HG03565 (cell line): ENCODE data around the gene ZMYM4.

ENCODE experiments used
- ATAC-seq: cut with Tn5 transposase; IDR thresholded peaks from one replicate; pipeline ENCODE4 v1.9.1; 2021; ENCODE audit warnings: mild to moderate bottlenecking, moderate library complexity; ENCODE audit not compliant: unreplicated experiment

Gene ZMYM4

DNA sequence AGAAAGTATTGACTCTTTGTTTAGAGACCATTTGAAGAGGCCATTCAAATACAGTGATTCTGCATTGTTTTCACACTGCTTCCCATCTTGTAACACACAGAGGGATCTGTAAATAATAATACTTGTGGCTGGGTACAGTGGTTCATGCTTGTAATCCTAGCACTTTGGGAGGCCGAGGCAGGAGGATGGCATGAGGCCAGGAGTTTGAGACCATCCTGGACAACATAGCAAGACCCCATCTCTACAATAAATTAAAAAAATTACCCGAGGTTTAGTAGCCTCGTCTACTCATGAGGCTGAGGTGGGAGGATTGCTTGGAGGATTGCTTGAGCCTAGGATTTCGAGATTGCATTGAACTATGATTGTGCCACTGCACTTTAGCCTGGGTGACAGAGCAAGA is 5.7 kb downstream of the ZMYM4 start:
- ATAC-seq = no peak

DNA sequence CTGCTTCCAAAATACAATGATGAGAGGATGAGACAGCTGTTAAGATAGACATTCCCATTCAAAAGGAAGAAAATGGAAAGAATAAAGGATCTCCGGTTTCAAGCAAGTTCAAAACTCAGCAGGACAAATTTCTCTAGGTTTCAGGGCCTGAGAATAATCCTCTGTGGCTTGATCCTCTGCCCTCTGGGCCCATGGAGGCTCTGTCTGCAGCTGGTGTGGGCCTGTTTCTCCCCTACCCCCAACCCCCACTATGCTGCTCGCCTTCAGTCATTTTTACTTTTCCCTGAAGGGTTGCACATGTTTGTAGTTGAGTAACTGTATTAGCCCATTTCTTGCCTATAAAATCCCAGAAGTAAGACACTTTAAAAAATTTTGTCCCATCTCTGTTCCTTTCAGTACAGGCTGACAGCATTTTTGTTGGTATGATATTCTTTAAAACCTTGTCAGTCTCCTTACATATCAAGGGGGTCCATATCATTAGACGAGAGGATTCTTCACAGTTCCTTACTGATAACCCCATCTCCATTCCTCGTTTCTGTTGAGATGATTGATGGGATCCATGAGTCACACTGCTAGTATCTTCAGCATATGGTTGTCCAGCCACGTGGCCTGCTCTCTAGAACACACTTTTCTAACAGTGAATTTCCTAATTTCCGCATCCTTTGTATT is 10.5 kb downstream of the ZMYM4 start:
- no peak for ATAC-seq

DNA sequence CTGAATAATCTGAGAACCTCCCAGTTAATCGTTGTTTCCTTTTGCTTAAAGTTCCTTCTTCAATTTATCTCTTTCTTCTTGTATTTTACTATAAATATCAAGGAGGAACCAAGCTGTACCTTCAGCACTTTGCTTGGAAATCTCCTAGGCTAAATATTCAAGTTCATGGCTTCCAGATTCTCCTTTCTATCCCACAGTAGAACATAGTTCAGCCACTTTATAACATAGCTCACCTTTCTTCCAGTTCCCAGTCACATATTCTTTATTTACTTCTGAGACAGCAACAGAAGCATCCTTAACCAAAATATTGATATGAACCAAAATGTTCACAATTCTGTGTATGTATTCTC is 11.0 kb downstream of the ZMYM4 start:
- no peak for ATAC-seq

DNA sequence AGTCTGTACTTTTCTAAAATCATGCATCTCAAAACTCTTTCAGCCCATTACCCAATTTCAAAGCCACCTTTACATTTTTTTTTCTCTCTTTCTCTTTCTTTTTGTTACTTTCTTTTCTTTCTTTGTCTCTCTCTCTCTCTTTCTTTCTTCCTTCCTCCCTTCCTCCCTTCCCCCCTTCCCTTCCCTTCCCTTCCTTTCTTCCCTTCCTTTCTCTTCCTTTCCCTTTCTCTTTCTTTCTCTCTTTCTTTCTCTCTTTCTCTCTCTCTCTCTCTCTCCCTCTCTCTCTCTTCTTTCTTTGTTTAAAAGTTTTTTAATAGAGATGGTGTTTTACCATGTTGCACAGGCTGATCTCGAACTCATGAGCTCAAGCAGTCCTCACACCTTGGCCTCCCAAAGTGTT is 11.5 kb downstream of the ZMYM4 start:
- no peak for ATAC-seq

DNA sequence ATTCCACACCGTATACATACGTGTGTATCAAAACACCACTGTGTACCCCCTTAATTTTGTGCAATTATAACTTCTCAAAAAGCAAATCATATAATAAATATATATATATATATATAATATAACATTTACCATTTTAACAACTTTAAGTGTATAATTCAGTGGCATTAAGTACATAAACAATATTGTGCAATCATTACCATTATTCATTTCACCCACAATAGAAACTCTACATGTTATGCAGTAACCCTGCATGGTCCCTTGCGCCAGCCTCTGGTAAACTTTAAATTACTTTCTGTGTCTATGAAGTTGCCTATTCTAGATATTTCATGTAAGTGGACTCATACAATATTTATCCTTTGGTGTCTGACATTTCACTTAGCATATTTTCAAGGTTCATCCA is 13.1 kb downstream of the ZMYM4 start:
- no peak for ATAC-seq

DNA sequence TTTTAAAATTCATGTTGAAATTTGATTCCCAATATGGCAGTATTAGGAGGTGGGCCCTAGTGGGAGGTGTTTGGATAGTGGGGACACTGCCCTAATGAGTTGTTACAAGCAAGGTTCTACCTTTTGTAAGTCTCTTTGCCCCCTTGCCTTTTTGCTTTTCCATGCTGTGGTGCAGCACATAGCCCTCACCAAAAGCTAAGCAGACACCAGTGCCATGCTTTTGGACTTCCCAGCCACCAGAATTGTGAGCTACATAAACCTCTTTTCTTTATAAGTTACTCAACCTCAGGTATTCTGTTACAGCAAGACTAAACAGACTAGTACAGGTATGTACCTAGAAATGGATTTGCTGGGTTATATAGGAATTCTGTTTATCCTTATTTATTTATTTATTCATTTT is 13.7 kb downstream of the ZMYM4 start:
- no peak for ATAC-seq

DNA sequence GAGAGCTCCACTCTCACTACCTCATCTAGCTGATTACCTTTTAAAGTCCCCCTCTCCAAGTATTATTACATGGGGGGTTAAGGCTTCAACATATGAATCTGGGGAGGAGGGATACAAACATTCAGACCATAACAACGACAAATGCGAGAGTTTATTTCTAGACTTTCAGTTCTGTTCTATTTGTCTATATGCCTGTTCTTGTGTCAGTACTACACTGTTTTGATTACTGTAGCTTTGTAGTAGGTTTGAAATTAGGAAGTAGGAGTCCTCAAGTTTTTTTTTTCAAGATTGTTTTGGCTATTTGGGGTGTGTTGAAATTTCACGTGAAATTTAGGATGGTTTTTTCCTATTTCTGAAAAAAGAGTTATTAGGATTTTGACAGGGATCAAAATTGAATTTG is 16.3 kb downstream of the ZMYM4 start:
- ATAC-seq = no peak

DNA sequence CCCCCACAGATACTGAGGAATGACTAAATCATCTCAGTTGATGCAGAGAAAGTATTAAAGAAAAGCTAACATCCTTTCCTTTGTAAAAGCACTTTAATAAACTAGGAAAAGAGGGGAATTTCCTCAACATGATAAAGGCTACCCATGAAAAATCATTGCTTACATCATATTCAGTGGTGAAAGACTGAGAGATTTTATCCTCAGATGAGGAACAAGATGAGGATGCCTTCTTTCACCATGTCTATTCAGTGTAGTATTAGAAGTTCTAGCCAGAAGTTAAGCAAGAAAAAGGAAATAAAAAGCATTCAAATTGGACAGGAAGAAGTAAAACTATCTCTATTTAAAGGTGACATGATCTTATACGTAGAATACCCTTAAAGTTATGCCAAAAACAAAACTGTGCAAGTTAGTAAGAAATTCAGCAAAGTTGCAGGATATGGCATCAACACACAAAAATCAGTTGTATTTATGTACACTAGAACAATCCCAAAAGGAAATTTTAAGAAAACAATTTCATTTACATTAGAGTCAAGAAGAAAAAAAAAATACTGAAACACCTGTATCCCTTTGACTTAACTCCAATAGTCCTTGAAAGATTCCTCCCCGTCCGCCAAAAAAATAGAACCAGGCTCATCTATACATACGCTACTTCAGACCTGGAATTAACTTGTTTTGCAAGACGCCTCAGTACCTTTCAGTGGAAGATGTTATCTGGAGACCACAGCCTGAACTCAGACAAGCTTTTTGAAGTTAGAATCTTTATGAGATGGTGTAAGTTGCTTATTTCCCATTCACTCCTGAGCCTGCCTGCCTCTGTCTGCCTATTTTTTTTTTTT is 17.5 kb downstream of the ZMYM4 start:
- ATAC-seq = no peak

DNA sequence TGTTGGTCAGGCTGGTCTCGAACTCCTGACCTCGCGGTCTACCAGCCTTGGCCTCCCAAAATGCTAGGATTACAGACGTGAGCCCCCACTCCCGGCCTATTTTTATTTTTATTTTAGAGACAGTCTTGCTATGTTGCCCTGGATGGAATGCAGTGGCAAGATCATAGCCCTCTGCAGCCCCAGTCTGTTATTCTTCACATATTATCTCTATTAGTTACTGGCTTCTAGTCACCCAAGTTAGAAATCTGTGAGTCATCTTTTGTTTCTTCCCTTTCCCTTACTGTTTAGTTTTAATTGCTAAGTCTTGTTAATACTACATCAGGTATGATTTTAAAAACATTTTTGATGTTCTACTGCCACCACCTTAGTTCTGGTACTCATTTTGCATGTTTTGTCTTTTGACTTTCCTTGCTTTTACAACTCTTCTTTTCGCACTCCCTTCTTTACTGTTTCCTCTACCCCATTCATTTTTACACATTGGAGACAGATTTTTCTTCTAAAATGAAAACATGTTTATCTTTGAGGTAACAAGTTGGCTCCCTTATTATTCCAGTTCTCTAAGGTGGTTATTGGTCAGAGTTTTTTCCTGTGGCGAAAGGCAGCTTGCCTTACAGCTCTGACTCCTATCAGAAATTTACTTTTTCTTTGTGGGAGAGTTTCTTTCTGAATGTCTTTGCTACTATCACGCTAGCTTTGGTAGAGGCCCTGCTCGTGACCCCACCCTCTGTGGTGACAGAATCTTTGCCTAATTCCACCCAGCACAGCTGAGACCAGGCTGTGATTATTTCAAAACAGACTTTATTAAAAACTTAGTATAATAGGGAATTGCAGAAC is 19.5 kb downstream of the ZMYM4 start:
- no peak for ATAC-seq

DNA sequence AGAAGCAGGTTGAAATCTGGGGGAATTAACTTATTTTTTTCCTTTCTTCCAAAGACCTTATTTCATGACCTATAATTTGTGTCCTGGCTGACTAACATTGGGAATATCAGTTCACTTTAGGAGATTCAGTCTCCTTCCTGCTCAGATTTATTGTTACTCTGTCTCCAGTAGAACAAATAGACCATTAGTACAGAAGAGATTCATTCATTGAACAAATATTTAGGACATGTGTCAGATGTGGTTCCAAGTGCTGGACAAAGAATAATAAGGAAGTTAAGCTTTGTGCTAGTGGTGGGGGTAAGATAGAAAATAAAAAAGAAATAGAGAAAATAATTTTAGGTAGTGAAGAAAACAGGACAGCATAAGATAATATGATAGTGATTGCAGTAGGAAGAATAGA is 20.3 kb downstream of the ZMYM4 start:
- ATAC-seq = no peak

DNA sequence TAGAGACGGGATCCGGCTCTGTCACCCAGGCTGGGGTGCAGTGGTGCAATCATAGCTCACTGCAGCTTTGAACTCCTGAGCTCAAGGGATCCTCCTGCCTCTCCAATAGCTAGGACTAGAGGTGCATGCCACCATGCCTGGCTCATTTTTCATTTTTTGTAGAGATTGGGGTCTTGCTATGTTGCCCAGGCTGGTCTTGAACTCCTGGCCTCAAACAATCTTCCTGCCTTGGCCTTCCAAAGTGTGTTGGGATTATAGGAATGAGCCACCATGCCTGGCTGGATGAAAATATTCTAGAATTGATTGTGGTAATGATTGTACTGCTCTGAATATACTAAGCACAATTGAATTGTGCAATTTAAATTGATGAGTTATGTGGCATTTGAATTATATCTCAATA is 21.9 kb downstream of the ZMYM4 start:
- ATAC-seq = no peak

DNA sequence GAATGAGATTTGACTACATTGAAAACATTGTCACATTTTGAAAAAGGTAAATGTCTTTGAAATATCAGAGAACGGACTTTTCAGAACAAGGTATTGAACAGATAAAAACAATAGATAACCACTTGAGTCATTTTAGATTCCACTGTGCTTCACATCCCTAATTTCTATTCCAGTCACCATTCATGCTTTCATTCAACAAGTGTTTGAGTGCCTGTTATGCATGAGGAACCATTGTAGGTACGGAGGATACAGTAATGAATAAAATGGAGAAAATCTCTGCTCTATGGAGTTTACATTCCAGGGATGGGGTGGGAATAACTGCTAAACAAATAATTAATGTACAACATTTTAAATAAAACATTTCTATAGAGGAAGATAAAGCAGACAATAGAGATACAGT is 26.3 kb downstream of the ZMYM4 start:
- ATAC-seq = no peak

DNA sequence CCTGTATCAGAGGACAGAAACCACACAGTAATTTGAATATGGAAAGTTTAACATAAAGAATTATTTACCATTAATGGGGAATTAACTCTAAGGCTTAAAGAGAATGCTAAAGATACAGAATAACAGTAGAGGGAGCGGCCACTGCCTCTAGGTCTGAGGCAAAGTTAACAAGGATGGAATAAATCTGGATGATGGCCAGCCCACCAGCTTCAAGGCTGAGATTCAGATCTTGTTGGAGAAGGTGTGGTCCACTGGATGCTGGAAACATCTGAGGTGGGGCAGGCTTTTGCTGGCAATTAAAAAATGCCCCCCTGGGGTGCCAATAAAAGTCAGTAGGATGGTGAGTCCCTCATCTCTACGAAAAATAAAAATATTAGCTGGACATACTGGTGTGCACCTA is 29.4 kb downstream of the ZMYM4 start:
- ATAC-seq = no peak

DNA sequence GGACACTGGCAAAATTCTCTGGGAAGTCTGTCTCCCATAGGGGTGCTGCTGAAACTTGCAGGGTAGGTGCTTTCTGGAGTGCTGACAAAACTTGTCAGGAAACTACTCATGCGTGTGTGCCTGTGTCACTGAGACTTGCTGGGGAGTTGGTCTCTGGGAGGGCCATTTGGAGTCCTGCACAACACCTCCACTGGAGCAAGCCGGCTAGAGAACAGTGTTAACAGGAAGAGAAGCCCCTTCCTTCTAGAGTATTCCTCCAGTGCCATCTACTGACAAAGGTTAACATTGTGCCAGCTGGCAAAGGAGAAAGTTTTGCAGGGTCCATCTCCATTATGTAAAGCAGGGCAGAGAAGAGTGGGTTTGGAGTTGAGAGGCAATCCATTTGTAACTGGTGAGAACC is 30.0 kb downstream of the ZMYM4 start:
- no peak for ATAC-seq

DNA sequence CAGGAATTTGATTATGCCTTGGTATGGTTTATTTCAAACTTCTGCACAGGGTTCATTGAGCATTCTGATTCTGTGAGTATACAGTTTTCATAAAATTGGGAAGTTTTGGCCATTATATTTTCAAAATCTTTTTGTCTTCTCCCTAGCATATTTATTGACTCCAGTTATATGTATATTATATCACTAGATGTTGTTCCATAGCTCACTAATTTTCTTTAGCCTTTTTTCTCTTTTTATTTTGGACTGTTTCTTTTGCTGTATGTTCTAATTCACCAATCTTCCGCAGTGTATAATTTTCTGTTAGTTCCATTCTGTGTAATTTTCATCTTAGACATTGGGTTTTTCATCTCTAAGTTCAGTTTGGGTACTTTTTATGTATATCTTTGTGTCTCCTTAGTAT is 31.9 kb downstream of the ZMYM4 start:
- no peak for ATAC-seq

DNA sequence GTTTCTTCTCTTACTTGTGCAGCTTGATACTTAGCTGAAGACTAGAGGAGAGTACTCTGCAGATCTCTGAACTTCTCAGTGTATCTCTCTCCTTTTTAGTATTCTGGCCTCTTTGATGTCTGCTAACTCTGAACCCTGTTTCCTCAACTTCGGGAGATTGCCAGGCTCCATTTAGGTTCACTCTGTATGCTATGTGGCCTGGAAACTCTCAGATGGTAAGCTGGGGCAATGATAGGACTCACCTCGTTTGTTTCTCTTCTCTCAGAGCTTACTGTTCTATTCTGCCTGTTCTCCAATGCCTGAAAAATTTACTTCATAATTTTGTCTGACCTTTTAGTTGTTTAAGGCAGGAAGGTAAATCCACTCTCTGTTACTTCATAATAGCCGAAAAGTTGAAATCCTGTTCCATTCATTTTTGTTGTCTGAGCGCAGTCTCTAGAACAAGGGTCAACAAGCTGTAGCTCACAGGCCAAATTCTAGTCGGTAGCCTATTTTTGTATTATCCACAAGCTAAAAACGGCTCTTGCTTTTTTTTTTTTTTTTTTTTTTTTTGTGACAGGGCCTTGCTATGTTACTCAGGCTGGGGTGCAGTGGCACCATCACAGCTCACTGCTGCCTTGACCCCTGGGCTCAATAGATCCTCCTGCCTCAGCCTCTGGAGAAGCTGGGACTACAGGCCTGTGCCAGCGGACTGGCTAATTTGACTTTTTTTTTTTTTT is 33.3 kb downstream of the ZMYM4 start:
- no peak for ATAC-seq

DNA sequence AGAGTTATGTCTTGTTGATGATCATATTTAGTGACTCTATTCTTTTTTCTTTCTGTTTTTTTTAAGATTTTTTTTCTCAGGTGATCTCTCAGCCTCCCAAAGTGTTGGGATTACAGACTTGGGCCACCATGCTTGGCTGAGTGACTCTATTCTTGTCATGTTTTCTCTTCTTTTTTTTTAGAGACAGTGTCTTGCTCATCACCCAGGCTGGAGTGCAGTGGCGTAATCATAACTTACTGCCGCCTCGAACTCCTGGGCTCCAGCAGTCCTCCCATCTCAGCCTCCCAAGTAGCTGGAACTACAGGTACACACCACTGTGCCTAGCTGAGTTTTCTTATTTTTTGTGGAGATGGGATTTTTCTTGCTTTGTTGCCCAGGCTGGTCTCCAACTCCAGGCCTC is 36.9 kb downstream of the ZMYM4 start:
- no peak for ATAC-seq

DNA sequence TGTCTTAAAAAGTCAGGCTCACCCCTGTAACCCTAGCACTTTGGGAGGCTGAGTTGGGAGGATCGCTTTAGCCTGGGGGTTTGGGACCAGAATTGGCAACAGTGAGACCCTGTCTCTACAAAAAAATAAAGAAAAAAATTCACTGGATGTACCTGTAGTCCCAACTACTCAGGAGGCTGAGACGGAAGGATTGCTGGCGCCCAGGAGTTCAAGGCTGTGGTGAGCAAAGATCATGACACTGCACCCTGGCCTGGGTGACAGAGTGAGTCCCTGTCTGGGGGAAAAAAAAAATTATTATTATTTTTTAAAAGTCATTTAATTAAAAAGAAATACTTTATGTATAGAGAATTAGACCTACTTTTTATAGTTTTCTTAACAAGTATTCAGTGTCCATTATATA is 47.1 kb downstream of the ZMYM4 start:
- no peak for ATAC-seq

DNA sequence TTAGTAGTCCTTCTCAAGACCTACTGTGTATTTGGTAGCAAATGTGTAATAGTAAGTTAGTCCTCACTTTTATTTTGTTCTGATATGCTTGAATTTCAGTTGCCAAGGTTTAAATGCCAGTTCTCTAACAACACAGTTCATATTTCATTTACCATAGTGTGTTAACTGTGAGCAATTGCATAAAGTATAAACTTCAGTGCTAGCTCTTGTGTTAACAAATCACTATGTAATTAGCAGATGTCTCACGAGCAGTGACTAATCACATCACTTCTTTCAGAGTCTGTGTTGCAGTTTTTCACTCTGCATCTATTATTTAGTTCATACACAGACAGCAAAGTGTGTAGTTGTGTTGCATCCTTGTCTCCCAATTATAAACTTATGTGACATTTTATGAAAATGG is 47.8 kb downstream of the ZMYM4 start:
- no peak for ATAC-seq

DNA sequence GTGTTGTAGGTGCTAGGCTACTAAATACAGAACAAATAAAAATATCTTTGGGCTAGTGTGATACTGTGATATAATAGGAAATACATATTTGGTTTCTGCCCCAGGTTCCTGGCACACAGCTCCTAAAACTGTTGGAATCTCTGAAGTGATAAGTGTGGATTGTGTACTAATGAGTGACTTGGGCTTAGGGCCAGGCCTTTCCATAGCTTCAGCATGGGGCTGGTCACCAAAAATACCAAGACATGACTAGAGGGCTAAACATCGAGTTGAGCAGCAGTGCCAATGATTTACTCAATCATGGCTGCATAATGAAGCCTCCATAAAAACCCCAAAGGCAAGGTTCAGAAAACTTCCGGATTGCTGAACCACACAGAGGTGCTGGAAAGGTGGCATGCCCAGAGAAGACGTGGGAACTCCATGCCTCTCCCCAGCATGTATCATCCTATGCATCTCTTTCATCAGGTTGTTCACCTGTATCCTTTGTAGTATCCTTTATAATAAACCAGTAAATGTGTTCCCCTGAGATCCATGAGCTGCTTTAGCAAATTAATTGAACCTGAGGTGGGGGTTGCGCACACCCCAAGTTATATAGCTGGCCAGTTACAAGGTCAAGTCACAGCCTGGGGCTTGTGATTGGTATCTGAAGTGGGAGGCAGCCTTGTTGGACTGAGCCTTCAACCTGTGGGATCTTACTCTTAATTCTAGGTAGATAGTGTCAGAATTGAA is 51.6 kb downstream of the ZMYM4 start:
- ATAC-seq = no peak

DNA sequence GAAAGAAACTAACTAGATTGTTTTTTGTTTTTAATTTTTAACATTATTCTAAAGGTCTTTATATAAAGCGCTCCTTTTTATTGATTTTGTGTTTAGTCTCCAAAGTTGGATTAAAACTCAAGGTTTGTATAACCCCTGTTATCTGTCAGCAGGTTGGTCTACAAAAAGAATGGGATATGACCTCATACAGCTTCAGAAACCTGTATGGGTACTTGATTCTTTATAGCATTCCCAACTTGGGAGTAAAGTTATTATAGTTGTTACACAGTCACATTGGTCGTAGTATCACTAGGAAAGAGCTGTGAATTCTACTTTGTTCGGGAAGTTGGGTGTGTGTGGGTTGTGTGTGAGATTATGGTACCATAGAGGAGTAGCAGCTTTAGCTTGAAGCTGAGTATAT is 52.4 kb downstream of the ZMYM4 start:
- no peak for ATAC-seq
